Measurements from ENCODE around the gene STXBP6.
"Not testable (repeated sequence)": the region's sequence is repeated elsewhere in the genome, so short reads cannot be mapped to it uniquely, and the experiment has no call there.

STXBP6 gene

DNA sequence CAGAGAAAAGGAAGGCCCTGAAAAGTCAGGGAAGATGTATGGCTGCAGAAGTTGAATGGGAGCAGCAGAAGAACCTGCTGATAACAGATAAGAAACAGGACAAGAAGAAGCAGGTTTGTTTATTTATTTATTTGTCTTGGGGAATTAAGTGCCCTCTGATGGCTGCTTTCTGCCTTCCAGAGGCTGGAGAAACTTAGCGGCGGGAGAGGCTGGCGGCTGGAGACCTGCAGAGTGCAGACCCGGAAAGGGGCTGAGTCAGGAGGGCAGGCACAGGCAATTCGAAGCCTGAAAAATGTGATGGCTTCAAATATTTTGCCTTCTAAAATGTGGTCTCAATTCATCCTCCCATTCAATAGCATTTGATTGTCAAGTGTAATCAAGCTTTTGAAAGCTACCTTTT is 247.7 kb downstream of the STXBP6 start:
- no peak for DNase-seq (ENCODE audit: low spot score)

DNA sequence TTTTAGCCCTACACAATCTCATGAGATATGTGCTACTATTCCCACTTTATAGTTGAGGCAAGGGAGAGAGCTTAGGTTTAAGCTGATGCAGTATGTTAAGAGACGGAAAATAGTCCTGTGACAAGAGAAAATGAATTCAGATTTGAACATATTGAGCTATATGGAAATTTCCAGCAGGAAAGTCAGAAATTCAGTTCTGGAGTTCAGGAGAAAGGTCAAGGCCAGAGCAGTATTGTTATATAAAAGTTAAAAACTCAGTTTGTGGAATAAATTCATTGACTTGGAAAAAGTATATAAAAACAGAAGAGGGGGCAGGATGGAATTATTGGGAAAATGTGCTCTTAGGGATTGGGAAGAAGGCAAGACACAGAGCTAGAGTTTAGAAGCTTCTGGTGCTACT is 248.9 kb downstream of the STXBP6 start:
- no peak for DNase-seq (ENCODE audit: low spot score)

DNA sequence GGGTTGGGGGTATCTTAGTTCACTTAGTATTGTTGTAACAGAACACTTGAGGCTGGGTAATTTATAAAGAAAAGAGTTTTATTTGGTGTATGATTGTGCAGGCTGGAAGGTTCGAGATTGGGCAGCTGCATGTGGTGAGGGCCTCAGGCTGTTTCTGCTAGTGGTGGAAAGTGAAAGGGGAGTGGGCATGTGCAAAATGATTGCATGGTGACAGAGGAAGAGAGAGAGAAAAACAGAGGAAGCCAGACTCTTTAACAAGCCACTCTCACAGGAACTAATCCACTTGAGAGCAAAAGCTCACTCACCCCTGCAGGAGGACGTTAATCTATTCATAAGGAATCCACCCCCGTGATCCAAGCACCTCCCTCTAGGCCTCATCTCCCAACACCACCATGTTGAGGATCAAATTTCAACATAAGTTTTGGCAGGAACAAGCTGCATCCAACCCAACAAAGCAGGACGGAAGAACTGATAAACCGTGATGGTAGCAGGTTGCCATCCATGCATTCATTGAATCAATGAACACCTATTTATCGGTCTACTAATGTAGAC is 251.0 kb downstream of the STXBP6 start:
- DNase-seq (ENCODE audit: low spot score) = no peak

DNA sequence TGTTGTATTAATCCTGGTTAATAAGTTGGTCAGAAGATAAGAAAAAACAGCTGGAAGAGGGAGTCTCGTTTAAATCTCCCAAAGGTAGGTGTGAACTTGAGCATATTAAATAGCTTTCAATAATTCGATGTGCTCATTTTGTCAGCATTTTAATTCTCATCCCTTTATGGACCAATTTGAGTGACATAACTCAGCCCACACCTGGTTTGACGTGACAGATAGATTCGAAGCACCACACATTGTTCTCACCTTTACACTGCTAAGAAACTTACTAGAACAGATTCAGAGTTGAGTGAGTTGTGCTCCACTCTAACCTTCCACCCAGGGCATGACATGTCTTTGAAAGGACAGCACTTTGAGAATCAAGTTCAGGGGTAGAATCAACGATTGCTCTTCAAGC is 254.5 kb downstream of the STXBP6 start:
- DNase-seq (ENCODE audit: low spot score) = no peak

DNA sequence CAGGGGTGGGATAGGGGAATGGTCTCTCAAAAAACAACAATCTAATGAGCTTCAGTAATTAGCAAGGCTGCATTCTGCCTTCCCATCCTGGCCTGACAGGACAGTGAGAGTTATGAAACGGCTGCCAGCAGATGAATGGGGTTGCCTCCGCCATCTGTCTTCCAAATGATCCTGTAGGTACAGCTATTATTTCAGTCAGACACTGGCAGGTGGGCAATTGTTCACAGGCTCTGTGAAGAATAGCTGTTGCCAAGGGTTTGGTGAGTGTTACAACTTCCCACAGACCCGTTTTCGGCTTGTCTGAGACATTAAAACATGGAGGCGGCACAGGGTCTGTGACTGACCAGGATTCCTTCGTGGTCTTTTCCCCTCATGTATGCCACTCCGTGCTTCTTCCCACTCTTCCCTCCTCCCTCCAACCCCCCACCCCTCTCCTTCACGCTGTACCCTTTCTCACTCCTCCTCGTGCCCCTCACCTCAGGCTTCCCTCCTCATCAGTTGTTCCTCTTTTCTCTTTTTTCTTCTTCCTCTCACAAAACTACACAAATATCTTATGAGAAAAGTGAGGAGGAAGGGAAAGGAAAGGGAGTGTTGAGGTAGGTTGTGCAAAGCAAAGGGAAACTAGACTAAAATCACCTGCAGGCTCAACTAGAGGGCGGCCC is 255.2 kb downstream of the STXBP6 start:
- no peak for DNase-seq (ENCODE audit: low spot score)

DNA sequence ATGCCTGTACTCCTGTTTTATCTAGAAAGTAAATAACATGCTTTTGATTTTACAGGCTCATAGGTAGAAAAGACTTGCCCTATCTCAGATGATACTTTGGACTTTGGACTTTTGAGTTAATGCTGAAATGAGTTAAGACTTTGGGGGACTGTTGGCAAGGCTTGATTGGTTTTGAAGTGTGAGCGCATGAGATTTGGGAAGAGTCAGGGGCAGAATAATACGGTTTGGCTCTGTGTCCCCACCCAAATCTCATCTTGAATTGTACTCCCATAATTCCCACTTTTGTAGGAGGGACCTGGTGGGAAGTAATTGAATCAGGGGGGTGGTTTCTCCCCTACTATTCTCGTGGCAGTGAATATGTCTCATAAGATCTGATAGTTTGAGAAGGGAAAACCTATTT is 259.8 kb downstream of the STXBP6 start:
- no peak for DNase-seq (ENCODE audit: low spot score)

DNA sequence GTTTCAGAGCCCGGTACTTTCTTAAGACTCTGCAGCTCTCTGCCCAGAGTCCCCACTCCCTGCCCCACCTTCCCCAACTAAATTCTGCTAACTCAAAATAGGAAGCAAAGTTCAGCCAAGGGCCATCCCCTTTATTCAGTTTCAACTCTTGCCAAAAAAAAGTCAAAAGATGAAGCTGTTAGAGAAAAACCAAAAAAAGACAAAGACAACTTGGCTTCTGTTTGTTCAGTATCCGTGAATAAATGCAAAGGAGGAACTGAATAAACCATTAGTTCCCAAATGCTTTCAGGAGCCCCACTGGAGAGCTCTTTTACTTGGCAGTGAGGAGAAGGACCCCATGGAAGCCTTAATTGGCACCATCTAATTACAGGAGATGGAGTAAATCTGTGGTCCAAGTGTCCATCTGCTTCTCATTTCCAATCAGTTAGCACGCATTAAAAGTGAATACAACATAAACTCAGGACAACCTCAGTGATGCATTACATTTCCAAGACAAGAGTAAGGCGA is 260.5 kb downstream of the STXBP6 start:
- DNase-seq (ENCODE audit: low spot score) = no peak

DNA sequence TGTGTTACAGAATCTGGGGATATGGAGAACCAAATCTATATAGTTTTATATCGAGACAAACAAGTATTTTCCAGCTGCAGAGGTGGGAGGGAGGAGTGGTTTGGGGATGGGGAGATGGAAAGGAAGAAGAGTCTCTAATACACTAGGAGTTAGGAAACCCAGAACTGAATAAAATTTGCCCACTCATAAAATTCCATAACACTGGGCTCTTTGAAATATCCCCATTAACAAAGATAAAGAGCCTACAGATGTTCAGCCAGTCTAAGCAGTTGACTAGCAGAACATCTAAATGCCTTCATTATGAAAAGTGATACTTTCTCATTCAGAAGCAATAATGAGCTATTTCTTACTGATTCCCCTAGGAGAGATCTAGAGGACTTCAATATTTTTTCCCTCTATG is 264.2 kb downstream of the STXBP6 start:
- no peak for DNase-seq (ENCODE audit: low spot score)

DNA sequence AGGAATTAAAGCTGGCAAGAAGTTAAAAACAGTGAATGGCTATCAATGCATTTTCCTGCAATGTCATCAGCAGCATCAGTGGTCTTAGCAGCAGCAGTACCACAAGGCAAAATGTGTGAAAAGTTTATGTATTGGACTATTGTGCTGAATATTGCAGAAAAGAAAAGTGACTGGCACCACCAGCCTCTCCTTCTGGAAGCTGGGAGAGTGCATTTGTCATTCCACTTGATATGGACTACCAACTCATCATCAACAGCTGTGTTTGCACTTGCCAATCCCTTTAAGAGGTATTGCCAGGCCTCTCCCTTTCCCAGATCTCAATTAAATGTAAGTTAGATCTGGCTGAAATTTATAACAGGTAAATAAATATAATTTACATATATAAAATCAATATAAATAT is 265.0 kb downstream of the STXBP6 start:
- DNase-seq (ENCODE audit: low spot score) = no peak

DNA sequence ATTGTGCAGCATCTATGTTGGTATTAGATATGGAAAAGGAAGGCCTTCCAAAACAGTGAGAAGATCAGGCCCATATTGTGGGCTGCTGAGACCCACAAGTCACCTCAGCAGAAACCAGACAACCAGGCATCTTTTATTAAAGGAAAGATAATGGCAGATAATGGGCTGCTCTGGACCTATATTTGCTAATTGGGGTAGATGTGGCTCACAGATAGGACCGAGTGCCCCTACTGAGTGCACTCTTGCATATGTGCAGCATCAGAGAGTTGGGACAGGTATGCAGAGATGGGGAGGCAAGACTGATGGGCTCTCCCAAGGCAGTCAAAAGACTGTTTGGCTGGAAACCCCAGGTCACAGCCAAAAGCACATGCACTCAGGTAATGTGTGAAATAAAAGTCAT is 266.2 kb downstream of the STXBP6 start:
- no peak for DNase-seq (ENCODE audit: low spot score)

DNA sequence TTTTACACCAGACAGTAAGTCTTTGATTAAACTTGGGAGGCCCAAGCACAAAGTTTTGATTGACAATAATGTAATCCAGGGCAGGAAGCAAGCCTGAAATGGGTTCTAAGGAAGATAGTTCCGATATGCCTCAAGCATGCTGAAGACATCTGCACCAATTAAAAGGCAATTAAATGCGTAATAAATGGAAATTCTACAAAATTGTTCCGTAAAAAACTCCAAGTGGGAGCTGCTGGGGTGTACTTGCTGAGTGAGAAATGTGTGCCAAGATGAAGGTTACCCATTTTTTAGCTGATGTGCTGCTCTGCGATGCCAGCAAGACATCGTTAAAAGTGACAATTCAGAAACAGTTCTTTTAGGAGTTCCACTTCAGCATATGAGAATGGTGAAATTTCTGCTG is 269.7 kb downstream of the STXBP6 start:
- DNase-seq (ENCODE audit: low spot score) = no peak

DNA sequence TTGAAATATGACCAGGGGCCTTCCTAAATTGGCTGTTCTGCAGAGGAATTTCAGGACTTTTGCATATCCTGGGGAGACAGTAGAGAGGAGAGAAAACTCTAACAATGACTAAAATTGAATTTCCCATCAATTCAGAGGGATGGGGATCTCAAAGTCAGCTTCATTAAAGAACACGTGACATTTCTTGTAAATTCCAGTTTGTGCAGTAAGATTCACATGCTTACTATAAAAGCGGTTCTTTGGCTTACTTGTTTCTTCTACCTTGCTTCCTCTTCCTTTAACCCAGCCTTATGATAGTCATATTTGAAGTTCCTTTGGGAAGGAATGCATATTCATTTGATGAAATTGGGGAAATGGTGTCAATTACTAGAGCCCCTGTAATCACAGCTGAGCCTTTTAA is 272.3 kb downstream of the STXBP6 start:
- DNase-seq (ENCODE audit: low spot score) = no peak

DNA sequence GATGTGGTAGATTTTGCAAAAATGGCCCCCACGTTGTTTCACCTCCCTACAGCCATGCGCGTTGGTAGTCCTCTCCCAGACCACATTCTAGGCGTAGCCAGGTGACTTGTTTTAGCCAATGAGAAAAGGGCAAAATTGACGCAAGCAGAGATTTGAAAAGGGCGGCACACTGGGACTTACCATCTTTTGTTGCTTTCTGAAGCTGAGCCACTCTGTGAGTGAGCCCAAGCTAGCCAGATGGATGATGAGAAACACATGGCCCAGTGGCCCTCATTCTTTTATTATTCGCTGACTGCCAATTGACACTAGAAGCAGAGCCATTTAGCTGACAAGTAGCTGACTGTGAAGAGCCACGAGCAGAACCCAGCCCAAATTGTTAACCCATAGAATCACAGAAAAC is 274.0 kb downstream of the STXBP6 start:
- no peak for DNase-seq (ENCODE audit: low spot score)

DNA sequence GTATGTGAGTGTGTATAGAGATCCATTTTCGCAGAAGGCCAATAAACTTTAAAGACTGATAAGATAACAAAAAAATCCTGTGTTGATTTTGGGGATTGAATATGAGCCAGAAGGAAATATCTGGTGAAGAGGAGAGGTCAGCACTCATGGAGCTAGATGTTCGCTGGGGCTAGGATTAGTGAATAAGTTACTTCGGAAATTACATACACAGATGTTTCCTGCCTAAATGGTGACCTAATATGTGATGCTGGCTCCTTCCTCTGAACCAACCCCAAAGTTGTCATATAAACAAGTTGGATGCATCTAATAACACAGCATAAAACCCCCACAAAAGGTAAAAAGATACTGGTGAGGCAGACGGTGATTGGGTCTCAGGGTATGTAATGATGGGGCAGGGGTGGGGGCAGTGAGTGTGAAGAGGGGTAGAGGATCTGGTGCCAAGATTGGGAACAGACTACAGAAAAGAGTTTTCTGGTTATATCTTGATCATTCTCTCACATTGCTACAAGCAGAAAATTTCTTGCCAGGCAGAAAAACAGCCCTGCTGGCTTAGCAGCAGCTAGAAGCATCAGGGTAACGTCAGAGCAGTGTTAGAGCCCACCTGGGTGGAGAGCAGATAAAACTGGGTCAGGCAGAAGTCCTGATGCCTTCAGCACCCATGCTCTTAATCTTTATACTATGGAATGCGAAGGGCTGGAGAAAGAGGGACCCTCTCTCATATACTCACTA is 275.6 kb downstream of the STXBP6 start:
- no peak for DNase-seq (ENCODE audit: low spot score)

DNA sequence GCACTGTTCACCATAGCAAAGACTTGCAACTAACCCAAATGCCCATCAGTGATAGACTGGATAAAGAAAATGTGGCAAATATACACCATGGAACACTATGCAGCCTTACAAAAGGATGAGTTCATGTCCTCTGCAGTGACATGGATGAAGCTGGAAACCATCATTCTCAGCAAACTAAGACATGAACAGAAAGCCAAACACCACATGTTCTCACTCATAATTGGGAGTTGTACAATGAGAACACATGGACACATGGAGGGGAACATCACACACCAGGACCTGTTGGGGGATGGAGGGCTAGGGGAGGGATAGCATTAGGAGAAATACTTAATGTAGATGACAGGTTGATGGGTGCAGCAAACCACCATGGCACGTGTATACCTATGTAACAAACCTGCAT is 276.4 kb downstream of the STXBP6 start:
- not testable (repeated sequence) for DNase-seq (ENCODE audit: low spot score)

DNA sequence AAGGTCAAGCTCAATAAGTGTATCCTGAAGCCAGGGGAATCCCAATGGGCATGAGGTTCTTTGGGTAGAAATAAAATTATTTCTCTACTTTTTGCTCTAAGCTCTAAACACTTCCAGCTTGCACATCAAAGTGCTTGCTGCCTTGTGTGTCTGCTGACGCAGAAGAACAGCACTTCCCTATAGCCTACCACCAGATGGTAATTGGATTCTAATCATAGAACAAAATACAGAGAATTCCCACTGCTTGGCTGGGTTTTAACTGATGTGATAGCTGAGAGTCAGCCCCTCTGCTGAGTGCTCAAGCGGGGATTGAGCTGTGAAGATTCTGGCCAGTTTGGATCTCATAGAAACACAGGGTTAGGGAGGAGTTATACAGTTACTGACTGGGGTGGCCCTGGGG is 283.5 kb downstream of the STXBP6 start:
- no peak for DNase-seq (ENCODE audit: low spot score)

DNA sequence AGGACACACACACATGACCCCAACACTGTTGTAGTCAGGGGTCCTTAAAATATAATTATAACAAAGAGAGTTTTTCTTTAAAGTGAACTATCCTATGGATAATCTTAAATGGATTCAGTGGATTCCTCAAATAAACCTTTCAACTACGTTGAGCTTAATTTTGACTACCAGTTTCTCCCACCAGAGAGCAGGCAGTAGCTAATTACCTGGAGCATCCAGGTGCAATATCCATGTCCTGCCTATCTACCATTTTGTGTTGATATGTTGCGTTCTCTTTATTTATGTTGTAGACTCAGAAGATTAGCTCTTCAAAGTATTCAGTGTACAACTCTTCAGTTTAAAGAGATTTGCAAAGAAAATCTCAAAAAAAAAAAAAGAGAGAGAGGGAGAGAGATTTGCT is 288.8 kb downstream of the STXBP6 start:
- no peak for DNase-seq (ENCODE audit: low spot score)

Data from germinal center (tissue), 1 donor.